GM12891 (cell line): ENCODE data around the gene EED.

ENCODE experiments used
- POLR2A ChIP-seq: IDR thresholded peaks from 2 replicates; pipeline ENCODE4 v1.6.1; 2011; ENCODE audit warnings: low read depth, low read length, control low read depth
- POLR2AphosphoS5 ChIP-seq: IDR thresholded peaks from 2 replicates; pipeline ENCODE4 v1.6.1; 2011; ENCODE audit warnings: low read depth, low read length, control low read depth
- TAF1 ChIP-seq: IDR thresholded peaks from 2 replicates; pipeline ENCODE4 v1.6.1; 2011; ENCODE audit warnings: low read depth, low read length, control low read depth

DNA sequence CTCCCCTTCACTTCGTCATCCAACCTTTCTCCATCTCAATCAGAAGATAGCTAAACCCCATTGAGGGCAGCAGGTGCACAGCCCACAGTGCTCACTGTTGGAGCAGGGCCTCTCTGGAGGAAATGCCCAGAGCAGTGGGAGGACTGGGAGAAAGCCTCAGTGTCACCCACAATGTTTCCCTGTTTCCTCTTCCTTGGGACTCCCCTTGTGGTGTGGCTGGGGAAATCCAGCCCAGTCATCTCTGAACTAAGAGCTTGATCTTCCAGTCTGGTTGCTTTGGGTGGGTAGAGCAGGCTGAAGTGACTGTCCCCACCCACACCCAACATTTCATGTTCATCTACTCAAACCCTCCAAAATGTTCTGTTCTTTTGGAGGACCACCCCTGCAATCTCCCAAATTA, 29.8 kb upstream of the EED start:
- TF ChIP-seq POLR2AphosphoS5 (no peak), TAF1 (no peak), POLR2A (no peak)
